ENCODE measurements around the gene GPR160. TPM values are rescaled to one million over a fixed set of nuclear protein-coding genes. Genes with fewer than 3 reads are reported as not detected.

Gene GPR160, protein sequence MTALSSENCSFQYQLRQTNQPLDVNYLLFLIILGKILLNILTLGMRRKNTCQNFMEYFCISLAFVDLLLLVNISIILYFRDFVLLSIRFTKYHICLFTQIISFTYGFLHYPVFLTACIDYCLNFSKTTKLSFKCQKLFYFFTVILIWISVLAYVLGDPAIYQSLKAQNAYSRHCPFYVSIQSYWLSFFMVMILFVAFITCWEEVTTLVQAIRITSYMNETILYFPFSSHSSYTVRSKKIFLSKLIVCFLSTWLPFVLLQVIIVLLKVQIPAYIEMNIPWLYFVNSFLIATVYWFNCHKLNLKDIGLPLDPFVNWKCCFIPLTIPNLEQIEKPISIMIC
- 10 to 100 TPM; 13.8 TPM for total RNA-seq

GRCh38 chr3:170037463-170038433 lies at the start of gene GPR160:
Gene GPR160 (plus strand): TSS chr3:170037995. CDS start chr3:170083973, 45,978 bp downstream.
- POLR2A ChIA-PET = interaction anchor here (0.6 to 1.0 kb wide), 2 partner anchors 142 to 266 kb away, joined by 3 to 4 read pairs; no protein-coding TSS in a partner anchor
- Mint-ChIP-seq H3K36me3 (ENCODE audit: low read depth) (peaks cover 5% of the 10 kb centered on the region), H3K4me3 (peak within 1 kb of the TSS; percentile 81), H3K27me3 (no peaks in the 10 kb centered on the region), H3K4me1 (peaks cover 38% of the 10 kb centered on the region), H3K9me3 (peaks cover 7% of the 10 kb centered on the region), H3K27ac (peak within 1 kb of the TSS; percentile 36)
- peak; percentile 86 for DNase-seq
- CTCF ChIA-PET = interaction anchor here (0.6 to 1.7 kb wide), 8 partner anchors 9 to 889 kb away, joined by 3 to 5 read pairs (median 3); no protein-coding TSS in a partner anchor

- CTCF ChIA-PET = interaction anchor here (1.2 kb wide), 1 partner anchor 16 kb away, joined by 3 read pairs; no protein-coding TSS in a partner anchor
- Mint-ChIP-seq H3K9me3 (no peaks in the 10 kb centered on the region), H3K4me3 (no peak overlapping the region), H3K27ac (no peak overlapping the region), H3K36me3 (ENCODE audit: low read depth) (peaks cover 25% of the 10 kb centered on the region), H3K4me1 (no peaks in the 10 kb centered on the region), H3K27me3 (no peaks in the 10 kb centered on the region)
- POLR2A ChIA-PET = no interaction called here
- no peak for DNase-seq
These were observed 47.4 kb upstream of the GPR160 start for GRCh38 chr3:169990431-169990830.

DNA sequence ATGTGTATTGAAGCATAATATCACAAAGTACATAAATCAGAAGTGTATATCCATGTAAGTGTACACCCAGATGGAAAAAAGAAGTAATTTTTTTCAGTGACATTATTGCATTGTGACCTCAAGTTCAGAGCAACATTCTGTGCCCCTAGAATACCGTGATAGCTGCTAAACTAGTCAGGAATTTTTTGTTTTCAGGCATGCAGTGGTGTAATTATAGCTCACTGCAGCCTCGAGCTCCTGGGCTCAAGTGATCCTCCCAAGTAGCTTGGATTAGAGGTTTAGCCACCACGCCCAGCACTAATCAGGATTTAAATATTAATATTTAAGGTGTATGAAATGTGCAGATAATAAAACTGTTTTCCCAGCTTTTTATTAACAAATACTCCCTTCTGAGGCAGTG lies 45.6 kb upstream of the GPR160 start:
- Mint-ChIP-seq H3K4me1 (no peaks in the 10 kb centered on the region), H3K27me3 (no peaks in the 10 kb centered on the region), H3K4me3 (no peak overlapping the region), H3K27ac (no peak overlapping the region), H3K9me3 (no peaks in the 10 kb centered on the region), H3K36me3 (ENCODE audit: low read depth) (peaks cover 28% of the 10 kb centered on the region)
- ChIA-PET CTCF (no interaction called here), POLR2A (interaction anchor here (1.2 kb wide), 1 partner anchor 25 kb away, joined by 4 read pairs; no protein-coding TSS in a partner anchor)
- DNase-seq = no peak

- POLR2A ChIA-PET = interaction anchor here (1.2 kb wide), 1 partner anchor 26 kb away, joined by 4 read pairs; no protein-coding TSS in a partner anchor
- CTCF ChIA-PET = no interaction called here
- H3K36me3 Mint-ChIP-seq (ENCODE audit: low read depth) = peaks cover 29% of the 10 kb centered on the region
These were observed 45.0 kb upstream of the GPR160 start for GRCh38 chr3:169992781-169993180.

DNA sequence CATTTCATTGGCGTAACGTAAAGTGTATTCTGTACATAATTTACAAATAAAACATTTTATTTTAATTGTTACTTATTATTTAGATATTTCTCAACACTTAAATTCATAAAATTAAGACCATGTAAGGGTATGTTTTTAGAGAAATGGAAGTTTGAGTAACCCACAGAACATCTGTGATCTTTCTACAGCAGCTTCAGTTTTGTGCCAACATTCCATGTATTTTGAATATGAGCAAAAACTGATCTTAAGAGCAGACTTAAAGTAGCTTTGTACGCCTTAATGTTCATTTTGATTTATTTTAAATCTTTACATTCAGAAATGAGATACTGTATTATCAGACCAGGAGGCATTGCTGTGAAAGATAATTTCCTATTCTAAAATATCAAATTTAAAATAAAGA lies 44.0 kb upstream of the GPR160 start:
- Mint-ChIP-seq H3K4me1 (peaks cover 4% of the 10 kb centered on the region), H3K36me3 (ENCODE audit: low read depth) (peaks cover 28% of the 10 kb centered on the region), H3K27ac (no peak overlapping the region), H3K4me3 (no peak overlapping the region), H3K27me3 (no peaks in the 10 kb centered on the region), H3K9me3 (no peaks in the 10 kb centered on the region)
- POLR2A ChIA-PET = no interaction called here
- DNase-seq = no peak
- CTCF ChIA-PET = no interaction called here

More at GRCh38 chr3:169992781-169993180, 45.0 kb upstream of the GPR160 start:
- no peak for DNase-seq
- H3K4me1 Mint-ChIP-seq = no peaks in the 10 kb centered on the region
- no peaks in the 10 kb centered on the region for H3K9me3 Mint-ChIP-seq
- no peak overlapping the region for H3K27ac Mint-ChIP-seq
- no peaks in the 10 kb centered on the region for H3K27me3 Mint-ChIP-seq
- no peak overlapping the region for H3K4me3 Mint-ChIP-seq

- peaks cover 32% of the 10 kb centered on the region for H3K36me3 Mint-ChIP-seq (ENCODE audit: low read depth)
- H3K9me3 Mint-ChIP-seq = no peaks in the 10 kb centered on the region
- no peak for DNase-seq
- POLR2A ChIA-PET = no interaction called here
- CTCF ChIA-PET = no interaction called here
- no peaks in the 10 kb centered on the region for H3K27me3 Mint-ChIP-seq
- no peak overlapping the region for H3K27ac Mint-ChIP-seq
- H3K4me3 Mint-ChIP-seq = no peak overlapping the region
- H3K4me1 Mint-ChIP-seq = peaks cover 12% of the 10 kb centered on the region
These were observed 41.7 kb upstream of the GPR160 start for GRCh38 chr3:169996063-169996462.

GRCh38 chr3:169998668-169999131 lies 39.1 kb upstream of the GPR160 start:
- H3K9me3 Mint-ChIP-seq = no peaks in the 10 kb centered on the region
- H3K27ac Mint-ChIP-seq = no peak overlapping the region
- no peak for DNase-seq
- POLR2A ChIA-PET = interaction anchor here (1.0 kb wide), 1 partner anchor 13 kb away, joined by 3 read pairs; no protein-coding TSS in a partner anchor
- H3K27me3 Mint-ChIP-seq = no peaks in the 10 kb centered on the region
- no peak overlapping the region for H3K4me3 Mint-ChIP-seq
- peaks cover 24% of the 10 kb centered on the region for H3K36me3 Mint-ChIP-seq (ENCODE audit: low read depth)
- CTCF ChIA-PET = no interaction called here
- peaks cover 26% of the 10 kb centered on the region for H3K4me1 Mint-ChIP-seq

GRCh38 chr3:169999433-169999832 lies 38.4 kb upstream of the GPR160 start:
- Mint-ChIP-seq H3K4me3 (no peak overlapping the region), H3K36me3 (ENCODE audit: low read depth) (peaks cover 24% of the 10 kb centered on the region), H3K27ac (no peak overlapping the region), H3K9me3 (no peaks in the 10 kb centered on the region), H3K4me1 (peaks cover 26% of the 10 kb centered on the region), H3K27me3 (no peaks in the 10 kb centered on the region)
- ChIA-PET CTCF (no interaction called here), POLR2A (interaction anchor here (1.0 kb wide), 1 partner anchor 12 kb away, joined by 3 read pairs; no protein-coding TSS in a partner anchor)
- DNase-seq = no peak

DNA sequence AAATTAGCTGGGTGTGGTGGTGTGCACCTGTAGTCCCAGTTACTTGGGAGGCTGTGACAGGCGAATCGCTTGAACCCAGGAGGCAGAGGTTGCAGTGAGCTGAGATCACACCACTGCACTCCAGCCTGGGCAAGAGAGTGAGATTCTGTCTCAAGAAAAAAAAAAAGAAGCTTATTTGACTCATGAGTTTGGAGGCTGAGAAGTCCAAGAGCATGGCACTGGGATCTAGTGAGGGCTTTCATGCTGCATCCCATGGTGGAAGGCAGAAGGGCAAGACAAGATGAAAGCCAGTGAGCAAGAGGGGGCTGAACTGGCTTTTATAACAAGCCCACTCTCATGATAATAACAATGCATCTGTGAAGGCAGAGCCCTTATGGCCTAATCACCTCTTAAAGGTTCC lies 37.7 kb upstream of the GPR160 start:
- ChIA-PET CTCF (no interaction called here), POLR2A (no interaction called here)
- Mint-ChIP-seq H3K27me3 (no peaks in the 10 kb centered on the region), H3K9me3 (no peaks in the 10 kb centered on the region), H3K36me3 (ENCODE audit: low read depth) (peaks cover 24% of the 10 kb centered on the region), H3K4me3 (no peak overlapping the region), H3K4me1 (peaks cover 26% of the 10 kb centered on the region), H3K27ac (no peak overlapping the region)
- no peak for DNase-seq

- ChIA-PET CTCF (interaction anchor here (1.2 kb wide), 1 partner anchor 26 kb away, joined by 3 read pairs; no protein-coding TSS in a partner anchor), POLR2A (no interaction called here)
- no peak overlapping the region for H3K27ac Mint-ChIP-seq
- no peak overlapping the region for H3K4me3 Mint-ChIP-seq
- no peak for DNase-seq
- H3K27me3 Mint-ChIP-seq = no peaks in the 10 kb centered on the region
- H3K4me1 Mint-ChIP-seq = peaks cover 39% of the 10 kb centered on the region
- H3K9me3 Mint-ChIP-seq = no peaks in the 10 kb centered on the region
- peaks cover 16% of the 10 kb centered on the region for H3K36me3 Mint-ChIP-seq (ENCODE audit: low read depth)
These were observed 35.6 kb upstream of the GPR160 start for GRCh38 chr3:170002231-170002630.

GRCh38 chr3:170002879-170003278 lies 34.9 kb upstream of the GPR160 start:
- peaks cover 41% of the 10 kb centered on the region for H3K4me1 Mint-ChIP-seq
- ChIA-PET POLR2A (no interaction called here), CTCF (interaction anchor here (0.9 to 1.2 kb wide), 2 partner anchors 13 to 26 kb away, joined by 3 read pairs; no protein-coding TSS in a partner anchor)
- H3K4me3 Mint-ChIP-seq = no peak overlapping the region
- DNase-seq = no peak
- H3K27me3 Mint-ChIP-seq = no peaks in the 10 kb centered on the region
- no peaks in the 10 kb centered on the region for H3K9me3 Mint-ChIP-seq
- H3K36me3 Mint-ChIP-seq (ENCODE audit: low read depth) = peaks cover 16% of the 10 kb centered on the region
- no peak overlapping the region for H3K27ac Mint-ChIP-seq

GRCh38 chr3:170003881-170004356 lies 33.9 kb upstream of the GPR160 start:
- ChIA-PET CTCF (no interaction called here), POLR2A (no interaction called here)
- Mint-ChIP-seq H3K4me3 (no peak overlapping the region), H3K4me1 (peaks cover 40% of the 10 kb centered on the region), H3K27ac (no peak overlapping the region), H3K36me3 (ENCODE audit: low read depth) (peaks cover 11% of the 10 kb centered on the region), H3K9me3 (no peaks in the 10 kb centered on the region), H3K27me3 (no peaks in the 10 kb centered on the region)
- DNase-seq = no peak

Data from activated CD4-positive, alpha-beta memory T cell treated with anti-CD3 and anti-CD28 coated beads, Interleukin-2, amount 10 ng/mL, durations not matched to agents 7 days and 5 days (primary cell).